H9 (cell line): ENCODE measurements around the gene CABCOCO1. TPM values are rescaled to one million over a fixed set of nuclear protein-coding genes. Genes with fewer than 3 reads are reported as not detected.

ENCODE experiments used
- DNase-seq: peaks from one replicate; pipeline ENCODE4 v3.0.0-alpha.2; 2017
- H2AFZ ChIP-seq: one replicate; pipeline ENCODE4 v1.6.1; 2013; ENCODE audit warnings: mild to moderate bottlenecking, low read length, control low read depth, moderate library complexity
- H2AK5ac ChIP-seq: 2 replicates; pipeline ENCODE4 v1.6.1; 2013; ENCODE audit warnings: low read length, control low read depth, mixed read lengths; ENCODE audit not compliant: insufficient read length
- H2BK120ac ChIP-seq: one replicate; pipeline ENCODE4 v1.6.1; 2013; ENCODE audit warnings: low read depth, mild to moderate bottlenecking, low read length, control low read depth, inconsistent platforms; ENCODE audit not compliant: poor library complexity, severe bottlenecking
- H2BK12ac ChIP-seq: 2 replicates; pipeline ENCODE4 v1.6.1; 2013; ENCODE audit warnings: low read length, control low read depth, mixed read lengths, low read depth; ENCODE audit not compliant: insufficient read length
- H2BK15ac ChIP-seq: 2 replicates; pipeline ENCODE4 v1.6.1; 2013; ENCODE audit warnings: low read depth, low read length, control low read depth
- H2BK20ac ChIP-seq: one replicate; pipeline ENCODE4 v1.6.1; 2013; ENCODE audit warnings: low read depth, mild to moderate bottlenecking, low read length, control low read depth, inconsistent platforms; ENCODE audit not compliant: poor library complexity, severe bottlenecking
- H2BK5ac ChIP-seq: 2 replicates; pipeline ENCODE4 v1.6.1; 2013; ENCODE audit warnings: low read length, control low read depth, mixed read lengths; ENCODE audit not compliant: insufficient read length
- H3K14ac ChIP-seq: 2 replicates; pipeline ENCODE4 v1.6.1; 2013; ENCODE audit warnings: low read length, control low read depth; ENCODE audit not compliant: insufficient read depth
- H3K18ac ChIP-seq: 2 replicates; pipeline ENCODE4 v1.6.1; 2013; ENCODE audit warnings: low read depth, mild to moderate bottlenecking, mixed read lengths, low read length, control low read depth; ENCODE audit not compliant: insufficient read length
- H3K23ac ChIP-seq: 2 replicates; pipeline ENCODE4 v1.6.1; 2013; ENCODE audit warnings: low read length, control low read depth, mixed read lengths, low read depth; ENCODE audit not compliant: insufficient read length
- H3K23me2 ChIP-seq: 2 replicates; pipeline ENCODE4 v1.6.1; 2013; ENCODE audit warnings: low read depth, mild to moderate bottlenecking, mixed read lengths, low read length, control low read depth; ENCODE audit not compliant: insufficient read length, poor library complexity, severe bottlenecking
- H3K27ac ChIP-seq: 2 replicates; pipeline ENCODE4 v1.5.1; 2013; ENCODE audit warnings: low read length, control low read depth, mixed read lengths, low read depth; ENCODE audit not compliant: insufficient read length
- H3K27me3 ChIP-seq: 2 replicates; pipeline ENCODE4 v1.6.1; 2013; ENCODE audit warnings: low read length, control low read depth, inconsistent platforms; ENCODE audit not compliant: insufficient read depth
- H3K4ac ChIP-seq: 2 replicates; pipeline ENCODE4 v1.6.1; 2013; ENCODE audit warnings: low read depth, mild to moderate bottlenecking, control low read depth, inconsistent platforms, low read length, moderate library complexity
- H3K4me1 ChIP-seq: 2 replicates; pipeline ENCODE4 v1.6.1; 2013; ENCODE audit warnings: low read length, control low read depth, inconsistent platforms; ENCODE audit not compliant: insufficient read depth
- H3K4me2 ChIP-seq: 2 replicates; pipeline ENCODE4 v1.6.1; 2013; ENCODE audit warnings: low read length, control low read depth, mixed read lengths; ENCODE audit not compliant: insufficient read length, insufficient read depth
- H3K56ac ChIP-seq: 2 replicates; pipeline ENCODE4 v1.6.1; 2013; ENCODE audit warnings: low read depth, mild to moderate bottlenecking, mixed read lengths, low read length, control low read depth; ENCODE audit not compliant: insufficient read length
- H3K79me1 ChIP-seq: 2 replicates; pipeline ENCODE4 v1.6.1; 2013; ENCODE audit warnings: low read depth, mild to moderate bottlenecking, moderate library complexity, low read length, control low read depth, inconsistent platforms; ENCODE audit not compliant: insufficient read depth, poor library complexity, severe bottlenecking
- H3K79me2 ChIP-seq: 2 replicates; pipeline ENCODE4 v1.6.1; 2013; ENCODE audit warnings: low read length, control low read depth, inconsistent platforms; ENCODE audit not compliant: insufficient read depth
- H3K9ac ChIP-seq: 2 replicates; pipeline ENCODE4 v1.6.1; 2013; ENCODE audit warnings: low read length, control low read depth, mixed read lengths; ENCODE audit not compliant: insufficient read length; ENCODE audit errors: extremely low read depth
- H3K9me3 ChIP-seq: one replicate; pipeline ENCODE4 v1.6.1; 2013; ENCODE audit warnings: low read depth, low read length, inconsistent platforms; ENCODE audit not compliant: control insufficient read depth
- H3T11ph ChIP-seq: one replicate; pipeline ENCODE4 v1.6.1; 2013; ENCODE audit warnings: mild to moderate bottlenecking, low read length, control low read depth, inconsistent platforms
- H4K20me1 ChIP-seq: one replicate; pipeline ENCODE4 v1.6.1; 2013; ENCODE audit not compliant: control insufficient read depth, insufficient read length, insufficient read depth
- H4K5ac ChIP-seq: 2 replicates; pipeline ENCODE4 v1.6.1; 2013; ENCODE audit warnings: low read depth, mild to moderate bottlenecking, mixed read lengths, low read length, control low read depth; ENCODE audit not compliant: insufficient read length
- H4K8ac ChIP-seq: replicated peaks from 2 replicates; pipeline ENCODE4 v1.6.1; 2013; ENCODE audit warnings: low read length, control low read depth, mixed read lengths, low read depth; ENCODE audit not compliant: insufficient read length
- H4K91ac ChIP-seq: 2 replicates; pipeline ENCODE4 v1.6.1; 2013; ENCODE audit warnings: low read depth, mild to moderate bottlenecking, moderate library complexity, mixed read lengths, low read length, control low read depth; ENCODE audit not compliant: insufficient read length
- H3K27ac Mint-ChIP-seq, 3 experiments: 2 replicates in 2 of 3; 3 replicates in 1 of 3; pipeline ENCODE4 v1.8.0; 2020 to 2021; ENCODE audit warnings: mixed read lengths in 3 of 3, mild to moderate bottlenecking in 1 of 3, moderate library complexity in 1 of 3
- H3K27me3 Mint-ChIP-seq: 2 replicates; pipeline ENCODE4 v1.8.0; 2021; ENCODE audit warnings: low read depth, mild to moderate bottlenecking, moderate library complexity, mixed read lengths
- H3K36me3 Mint-ChIP-seq, 3 experiments: 2 replicates in 2 of 3; 3 replicates in 1 of 3; pipeline ENCODE4 v1.8.0; 2020 to 2021; ENCODE audit warnings: low read depth in 3 of 3, mixed read lengths in 3 of 3; ENCODE audit not compliant: insufficient read depth in 1 of 3
- H3K4me1 Mint-ChIP-seq, 2 experiments: 2 replicates each; pipeline ENCODE4 v1.8.0; 2020; ENCODE audit warnings: mixed read lengths in 2 of 2
- H3K4me3 Mint-ChIP-seq, 2 experiments: 2 replicates in 1 of 2; 3 replicates in 1 of 2; pipeline ENCODE4 v1.8.0; 2020 to 2021; ENCODE audit warnings: mild to moderate bottlenecking in 2 of 2, mixed read lengths in 2 of 2, moderate library complexity in 1 of 2
- H3K9me3 Mint-ChIP-seq, 2 experiments: 2 replicates in 1 of 2; 3 replicates in 1 of 2; pipeline ENCODE4 v1.8.0; 2020; ENCODE audit warnings: mild to moderate bottlenecking in 2 of 2, mixed read lengths in 2 of 2, moderate library complexity in 1 of 2
- CTCF ChIP-seq: fragments of 200-600 bp; sonication (generic); conservative IDR thresholded peaks from 3 replicates; pipeline ENCODE4 v1.8.0; 2021; ENCODE audit warnings: antibody characterized with exemption, mild to moderate bottlenecking
- WGBS: extraction: QIAGEN DNeasy Blood & Tissue Kit; methylation state at CpG from one replicate; pipeline ENCODE4 v1.1.7; 2013; ENCODE audit warnings: missing lambda C conversion rate, low lambda C conversion rate, mixed read lengths; ENCODE audit not compliant: insufficient read length; ENCODE audit errors: extremely low coverage; 5-methylcytosine and 5-hydroxymethylcytosine counted together
- total RNA-seq: library from RNA; stranded (reverse); gene quantifications from 2 replicates; pipeline ENCODE4 v1.2.1, GENCODE V29; 2021

Gene CABCOCO1
- total RNA-seq, 1 experiment from 2014 or later: not detected

GRCh38 chr10:61632057-61632670 is 30.6 kb upstream of the CABCOCO1 start:
- H3K4me2 ChIP-seq: no peak overlapping the region
- WGBS: no CpG with 5 or more reads among the region's 4 CpGs
- no peak overlapping the region for H3K9ac ChIP-seq
- no peaks in the 10 kb centered on the region; a peak in 1 of 5 replicates for H3K9me3 Mint-ChIP-seq
- no peak overlapping the region for H2BK15ac ChIP-seq
- no peaks in the 10 kb centered on the region for H3K79me2 ChIP-seq
- H4K8ac ChIP-seq: no peak overlapping the region
- H3K79me1 ChIP-seq: no peaks in the 10 kb centered on the region
- H2BK20ac ChIP-seq: no peak overlapping the region
- H2BK120ac ChIP-seq: no peak overlapping the region
- no peak overlapping the region for H4K91ac ChIP-seq
- H4K5ac ChIP-seq: no peak overlapping the region
- no peak overlapping the region for H3K18ac ChIP-seq
- no peaks in the 10 kb centered on the region for H3K27me3 ChIP-seq
- no peak overlapping the region for H3T11ph ChIP-seq
- no peak overlapping the region for H2AK5ac ChIP-seq
- peaks cover 16% of the 10 kb centered on the region in 2 experiments for H3K4me1 Mint-ChIP-seq
- no peak overlapping the region for H3K4me3 Mint-ChIP-seq
- no peaks in the 10 kb centered on the region for H3K27me3 Mint-ChIP-seq
- no peaks in the 10 kb centered on the region for H3K36me3 Mint-ChIP-seq
- H3K14ac ChIP-seq: no peak overlapping the region
- H3K4ac ChIP-seq: no peak overlapping the region
- H3K9me3 ChIP-seq: no peaks in the 10 kb centered on the region
- H2BK5ac ChIP-seq: no peak overlapping the region
- no peak for DNase-seq
- H3K27ac ChIP-seq: no peak overlapping the region
- TF ChIP-seq CTCF: no peak
- no peaks in the 10 kb centered on the region for H4K20me1 ChIP-seq
- H3K56ac ChIP-seq: no peak overlapping the region
- H3K4me1 ChIP-seq: no peaks in the 10 kb centered on the region; the same call in 1 of the 2 replicates
- H2AFZ ChIP-seq: no peak overlapping the region
- no peak overlapping the region for H2BK12ac ChIP-seq
- H3K23me2 ChIP-seq: no peaks in the 10 kb centered on the region
- H3K27ac Mint-ChIP-seq: no peak overlapping the region
- H3K23ac ChIP-seq: no peak overlapping the region
